Forelimb muscle (tissue), 1 donor: ENCODE results near the gene KLC3. TPM values are rescaled to one million over a fixed set of nuclear protein-coding genes. Genes with fewer than 3 reads are reported as not detected.
"Not testable (repeated sequence)": the region's sequence is repeated elsewhere in the genome, so short reads cannot be mapped to it uniquely, and the experiment has no call there.

ENCODE experiments used
- DNase-seq: peaks from one replicate; pipeline ENCODE4 v3.0.0-alpha.2; 2013; ENCODE audit warnings: low read depth
- polyA plus RNA-seq: library from polyadenylated mRNA; unstranded; fragments of 120-200 nt; gene quantifications from one replicate; pipeline ENCODE4 v1.2.1, GENCODE V29; 2013; ENCODE audit not compliant: insufficient read length

The KLC3 gene
- polyA plus RNA-seq, 1 donor = 0.20 TPM

DNA sequence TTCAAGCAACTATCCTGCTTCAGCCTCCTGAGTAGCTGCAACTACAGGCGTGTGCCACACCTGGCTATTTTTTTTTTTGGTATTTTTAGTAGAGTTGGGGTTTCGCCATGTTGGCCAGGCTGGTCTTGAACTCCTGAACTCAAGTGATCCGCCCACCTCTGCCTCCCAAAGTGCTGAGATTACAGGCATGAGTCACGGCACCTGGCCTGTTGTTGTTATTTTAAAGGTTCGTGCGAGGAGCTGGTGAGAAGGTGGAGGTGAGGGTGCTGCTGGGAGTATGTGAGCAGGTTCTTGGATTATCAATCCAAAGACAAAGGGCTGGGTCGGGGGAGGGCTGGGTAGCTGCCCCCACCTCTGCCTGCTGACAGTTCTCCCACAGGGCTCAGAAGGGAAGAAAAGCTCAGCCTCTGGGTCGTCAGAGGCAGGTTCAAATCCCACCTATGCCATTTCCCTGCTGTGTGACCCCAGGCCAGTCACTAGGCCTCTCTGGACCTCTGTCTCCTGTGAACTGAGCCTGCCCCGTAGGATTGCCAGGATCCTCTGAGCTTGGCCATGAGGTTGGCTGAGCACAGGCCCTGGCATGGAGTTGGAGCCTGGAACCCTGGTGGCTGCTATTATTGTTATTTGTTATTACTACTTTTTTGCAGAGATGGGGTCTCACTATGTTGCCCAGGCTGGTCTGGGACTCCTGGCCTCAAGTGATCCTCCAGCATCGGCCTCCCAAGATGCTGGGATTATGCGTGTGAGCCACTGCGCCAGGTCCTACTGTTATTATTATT, 19.4 kb upstream of the KLC3 start:
- no peak for DNase-seq

DNA sequence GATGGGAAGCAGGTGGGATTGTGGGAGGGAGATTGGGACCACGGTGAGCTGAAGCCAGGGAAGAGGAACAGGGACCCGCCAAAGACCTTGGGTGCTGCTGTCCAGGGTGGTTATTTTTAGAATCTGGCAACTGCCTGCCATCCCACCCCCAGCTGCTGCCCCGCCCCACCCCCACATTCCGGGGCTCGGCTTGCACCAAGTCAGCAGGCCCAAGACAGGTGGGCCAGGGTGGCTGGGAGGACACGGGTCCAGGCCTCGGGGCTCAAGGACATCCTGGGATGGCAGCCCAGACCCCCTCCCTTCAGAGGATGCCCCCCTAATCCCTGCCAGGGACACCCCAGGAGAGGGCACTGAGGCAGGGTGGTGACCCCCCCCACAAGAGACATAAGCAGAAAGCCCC, 18.7 kb upstream of the KLC3 start:
- DNase-seq = no peak

DNA sequence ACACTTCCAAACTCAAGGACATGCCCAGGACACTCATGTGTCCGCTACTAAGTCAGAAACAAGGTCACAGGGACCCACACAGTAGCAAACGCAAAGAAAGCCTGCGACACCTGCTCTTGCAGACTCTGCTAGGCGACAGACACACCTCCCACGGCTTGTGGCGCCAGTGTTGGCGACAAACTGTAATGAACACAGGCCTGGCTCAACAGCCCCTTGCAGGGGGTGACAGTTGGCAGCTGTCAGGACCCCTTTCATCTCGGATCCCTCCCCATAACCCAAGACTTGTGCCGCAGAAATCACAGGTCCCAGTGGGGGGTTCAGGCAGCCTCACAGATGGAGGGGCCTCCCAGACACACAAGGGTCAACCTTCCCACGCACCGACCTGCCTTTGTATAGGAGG, 18.2 kb upstream of the KLC3 start:
- no peak for DNase-seq

DNA sequence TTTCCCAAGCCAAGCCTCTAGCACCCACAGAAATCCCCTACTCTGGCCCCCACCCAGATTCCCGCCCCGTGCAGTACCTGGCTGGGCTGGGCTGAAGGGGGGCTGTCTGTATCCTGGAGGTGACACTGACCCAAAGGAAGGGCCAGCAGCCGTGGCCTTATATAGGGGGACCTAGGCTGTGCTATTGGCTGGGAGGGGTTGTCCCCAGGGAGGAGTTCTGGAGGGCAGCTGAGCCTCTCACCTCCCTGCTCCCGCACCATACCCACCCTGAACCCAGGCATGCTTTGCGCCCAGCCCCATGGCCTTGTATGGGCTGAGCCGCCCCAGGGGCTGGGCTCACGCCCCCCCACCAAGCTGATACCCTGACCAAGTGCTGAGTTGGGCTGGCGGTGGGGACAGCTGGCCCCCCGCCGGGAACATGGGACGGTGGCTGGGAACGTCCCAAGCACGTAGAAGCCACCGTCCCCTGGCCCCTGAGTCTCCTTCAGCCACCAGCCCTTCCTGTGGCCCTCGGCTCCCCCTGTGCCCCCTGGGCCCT, 17.7 kb upstream of the KLC3 start, which contains the start of gene CKM:
Gene CKM (minus strand): TSS at position 132 of the 538 bp plus-strand sequence. CDS start 3,162 bp downstream, outside the sequence.
- no peak for DNase-seq

DNA sequence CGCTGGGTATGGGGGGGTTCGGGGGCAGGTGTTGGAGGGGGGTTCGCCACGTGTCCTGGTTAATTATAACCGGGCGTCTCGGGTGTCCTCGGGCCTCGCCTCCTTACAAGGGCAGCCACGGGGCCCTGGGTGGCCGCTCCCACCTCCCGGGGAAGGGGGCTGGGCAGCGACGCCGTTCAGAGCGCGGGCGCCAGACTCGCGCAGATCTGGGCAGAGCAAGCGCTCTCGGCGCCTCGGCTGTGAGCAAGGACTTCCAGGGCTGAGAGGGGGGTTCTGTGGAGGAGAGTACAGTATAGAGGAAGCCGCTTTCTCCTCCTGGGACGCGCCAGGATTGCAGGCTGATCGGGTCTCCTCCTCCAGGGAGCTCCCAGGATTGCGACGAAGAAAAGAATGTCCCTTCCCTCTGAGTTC, 16.9 kb upstream of the KLC3 start:
- no peak for DNase-seq

DNA sequence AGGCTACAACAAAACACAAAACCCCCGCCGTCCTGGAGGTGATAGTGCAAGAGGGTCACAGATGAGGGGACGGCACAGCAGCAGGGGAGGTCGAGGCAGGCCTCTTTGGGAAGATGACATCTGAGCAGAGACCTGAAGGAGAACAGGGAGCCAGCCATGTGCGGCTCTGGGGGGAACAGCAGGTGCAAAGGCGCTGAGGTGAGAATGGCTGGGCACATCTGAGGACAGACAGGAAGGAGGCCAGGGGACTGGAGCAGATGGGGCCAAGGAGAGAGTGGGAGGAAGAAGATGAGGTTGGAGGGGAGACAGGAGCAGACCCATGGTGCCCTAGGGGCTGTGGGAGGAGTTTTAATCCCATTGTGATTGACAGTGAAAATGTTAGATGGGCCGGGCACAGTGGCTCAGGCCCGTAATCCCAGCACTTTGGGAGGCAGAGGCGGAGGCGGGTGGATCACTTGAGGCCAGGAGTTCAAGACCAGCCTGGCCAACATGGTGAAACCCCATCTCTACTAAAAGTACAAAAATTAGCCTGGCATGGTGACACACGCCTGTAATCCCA, 16.1 kb upstream of the KLC3 start:
- DNase-seq = no peak

DNA sequence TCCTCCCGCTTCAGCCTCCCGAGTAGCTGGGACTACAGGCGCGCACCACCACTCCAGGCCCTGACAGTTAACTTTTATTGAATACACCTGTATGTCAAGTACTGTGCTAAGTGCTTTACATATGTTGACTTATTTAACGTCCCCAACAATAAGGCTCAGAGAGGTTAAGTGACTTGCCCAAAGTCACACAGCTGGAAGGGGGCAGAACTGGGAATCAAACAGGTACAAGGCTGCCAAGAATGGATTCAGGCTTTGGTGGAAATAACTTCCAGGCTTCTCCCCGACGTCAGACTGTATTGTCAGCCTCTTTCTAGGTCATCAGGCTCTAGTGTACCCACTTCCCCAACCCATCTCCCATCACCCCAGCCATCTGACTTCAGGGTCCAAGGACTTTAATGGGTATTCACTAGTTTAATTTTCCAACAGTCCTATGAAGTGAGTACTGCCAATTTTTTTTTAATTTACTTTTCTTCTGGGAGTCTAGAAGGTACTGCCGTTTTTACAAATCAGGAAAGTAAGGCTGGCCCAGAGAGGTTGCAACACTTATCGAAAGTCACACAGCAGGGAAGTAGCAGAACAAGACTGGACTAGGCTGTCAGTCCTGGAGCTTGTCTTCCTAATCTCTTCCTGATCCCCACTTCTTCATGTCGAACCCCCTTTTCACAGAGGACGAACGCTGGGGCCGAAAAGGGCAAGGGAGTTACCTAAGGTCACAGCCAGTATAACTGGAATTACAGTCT, 13.0 kb upstream of the KLC3 start:
- no peak for DNase-seq

DNA sequence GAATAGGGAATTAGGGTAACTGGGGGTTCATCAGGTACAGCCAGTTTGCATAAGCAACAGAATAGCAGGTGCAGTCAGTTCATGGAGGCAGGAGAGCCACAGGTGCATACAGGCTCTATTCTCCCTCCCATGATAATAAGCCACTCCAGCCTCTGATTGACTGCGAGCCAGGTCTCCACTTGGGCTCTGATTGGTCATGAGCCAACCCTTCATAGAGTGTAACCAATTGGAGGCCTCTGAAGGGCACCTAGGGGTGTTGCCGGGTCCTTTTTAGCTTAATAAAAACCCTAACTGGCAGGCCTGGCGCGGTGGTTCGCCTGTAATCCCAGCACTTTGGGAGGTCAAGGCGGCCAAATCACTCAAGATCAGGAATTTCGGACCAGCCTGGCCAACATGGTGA, 9.1 kb upstream of the KLC3 start:
- no peak for DNase-seq

DNA sequence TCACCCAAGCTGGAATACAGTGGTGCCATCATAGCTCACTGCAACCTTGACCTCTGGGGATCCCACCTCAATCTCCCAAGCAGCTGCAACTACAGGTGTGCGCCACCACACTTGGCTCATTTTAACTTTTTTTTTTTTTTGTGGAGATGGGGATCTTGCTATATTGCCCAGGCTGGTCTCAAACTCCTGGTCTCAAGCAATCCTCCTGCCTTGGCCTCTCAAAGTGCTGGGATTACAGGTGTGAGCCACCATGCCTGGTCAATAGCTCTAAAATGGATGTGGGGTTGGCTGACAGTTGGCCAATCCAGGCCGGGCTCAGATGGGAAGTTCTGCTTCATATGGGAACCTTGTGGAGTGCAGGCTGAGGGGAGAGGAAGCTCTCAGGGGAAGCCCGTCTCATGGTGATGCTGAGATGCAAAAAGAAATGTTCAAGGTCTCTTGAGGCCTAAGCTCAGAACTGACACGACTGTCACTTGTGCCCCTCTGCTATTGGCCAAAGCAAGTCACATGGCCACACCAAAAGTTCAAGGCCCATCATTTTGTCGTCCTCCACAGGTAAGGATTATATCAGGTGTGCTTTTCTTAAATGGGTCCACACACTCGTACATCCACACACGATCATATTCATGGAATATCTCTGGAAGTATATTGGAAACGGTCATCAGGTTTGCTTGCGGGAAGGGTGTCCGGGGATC, 6.8 kb upstream of the KLC3 start:
- DNase-seq = no peak

DNA sequence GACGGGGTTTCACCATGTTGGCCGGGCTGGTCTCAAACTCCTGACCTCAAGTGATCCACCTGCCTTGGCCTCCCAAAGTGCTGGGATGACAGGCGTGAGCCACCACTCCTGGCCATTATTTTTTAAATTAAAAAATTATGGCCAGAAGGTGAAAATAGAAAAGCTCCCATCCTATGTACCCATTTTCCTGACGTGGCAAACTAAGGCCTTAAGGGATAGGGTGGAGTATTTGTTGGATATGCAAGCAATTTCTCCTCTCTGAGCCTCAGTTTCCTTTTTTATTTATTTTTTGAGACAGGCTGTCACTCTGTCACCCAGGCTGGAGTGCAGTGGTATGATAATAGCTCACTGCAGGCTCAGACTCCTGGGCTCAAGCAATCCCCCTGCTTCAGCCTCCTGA, 5.7 kb upstream of the KLC3 start:
- DNase-seq = not testable (repeated sequence)

DNA sequence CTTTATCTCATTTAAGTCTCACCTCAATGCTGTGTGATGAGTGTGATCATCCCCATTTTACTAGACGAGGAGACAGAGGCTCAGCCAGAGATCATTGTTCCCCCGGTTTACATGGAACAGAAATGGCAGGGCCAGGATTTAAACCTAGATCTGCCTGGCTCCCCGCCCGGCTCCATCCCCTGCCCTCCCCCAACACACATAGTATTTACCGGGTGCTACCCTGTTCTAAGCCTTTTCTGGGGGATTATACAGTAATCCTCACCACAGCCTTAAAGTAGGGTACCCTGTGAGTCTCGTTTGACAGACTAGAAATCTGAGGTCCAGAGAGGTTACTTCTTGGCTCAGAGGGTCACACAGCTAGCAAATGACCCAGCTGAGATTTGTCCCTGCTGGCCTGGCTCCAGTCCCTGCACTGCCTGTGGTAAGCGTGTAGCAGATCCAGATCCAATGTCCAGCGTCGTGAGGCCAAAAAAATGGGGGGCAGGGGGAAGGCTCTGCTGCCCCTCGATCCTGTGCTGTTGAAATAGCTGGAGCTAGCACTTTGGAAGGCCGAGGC, 3.8 kb upstream of the KLC3 start:
- DNase-seq = no peak

DNA sequence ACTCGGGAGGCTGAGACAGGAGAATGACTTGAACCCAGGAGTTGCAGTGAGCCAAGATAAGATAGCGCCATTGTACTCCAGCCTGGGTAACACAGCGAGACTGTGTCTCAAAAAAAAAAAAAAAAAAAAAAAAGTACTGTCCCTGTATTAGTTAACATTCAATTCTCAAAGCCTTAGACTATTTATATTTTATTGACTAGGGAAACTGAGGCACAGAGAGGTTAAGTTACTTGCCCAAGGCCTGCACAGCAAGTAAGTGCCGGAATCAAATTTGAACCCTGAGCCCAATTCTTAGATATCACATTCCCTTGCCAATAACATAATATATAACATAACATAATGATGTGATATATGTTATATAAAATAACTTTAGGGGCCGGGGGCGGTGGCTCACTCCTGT, 921 bp upstream of the KLC3 start:
- no peak for DNase-seq

DNA sequence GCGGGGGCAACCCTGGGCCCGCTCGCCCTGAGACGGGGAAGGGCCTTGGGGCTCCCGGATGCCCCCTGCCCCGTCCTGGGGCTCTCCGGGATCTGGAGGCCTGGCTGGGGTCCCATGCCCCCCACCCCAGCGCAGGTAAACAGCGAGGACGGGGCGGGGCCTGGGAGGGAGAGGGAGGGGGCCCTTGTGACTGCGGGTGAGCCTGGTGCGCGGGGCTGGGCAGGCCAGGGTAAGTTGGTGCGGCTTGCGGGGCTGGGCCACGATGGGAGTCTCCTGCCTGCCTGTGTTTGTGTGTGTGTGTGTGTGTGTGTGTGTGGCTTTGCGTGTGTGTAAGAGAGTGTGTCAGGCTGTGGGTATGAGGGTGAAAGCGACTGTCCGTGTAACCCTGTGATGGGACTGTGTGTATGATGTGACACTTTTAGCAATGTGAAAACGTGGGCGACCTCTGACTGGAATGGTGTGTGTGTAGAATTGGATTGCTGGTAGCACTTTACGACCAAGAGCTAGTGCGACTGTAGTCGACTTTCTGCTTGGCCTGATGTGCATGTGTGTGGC, 426 bp downstream of the KLC3 start:
- DNase-seq = no peak

DNA sequence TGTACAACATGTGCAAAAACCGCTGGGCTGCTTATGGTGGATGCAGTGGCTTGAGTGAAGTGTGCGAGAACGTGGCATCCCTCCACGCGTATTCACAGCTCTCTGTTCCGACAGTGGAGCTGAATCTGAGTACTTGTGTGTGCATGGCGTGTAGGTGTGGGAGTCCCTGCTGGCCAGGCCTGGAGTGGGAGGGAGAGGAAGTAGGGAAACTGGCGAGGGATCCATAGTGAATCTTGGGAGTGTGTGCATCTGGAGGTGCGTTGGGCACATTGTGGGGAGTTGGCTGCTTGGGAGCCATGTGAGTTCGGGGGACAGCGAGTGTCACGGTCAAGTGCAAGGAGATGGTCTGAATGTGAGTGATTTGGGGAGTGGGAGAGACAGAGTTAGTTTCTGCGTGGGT, 2.4 kb downstream of the KLC3 start:
- no peak for DNase-seq

DNA sequence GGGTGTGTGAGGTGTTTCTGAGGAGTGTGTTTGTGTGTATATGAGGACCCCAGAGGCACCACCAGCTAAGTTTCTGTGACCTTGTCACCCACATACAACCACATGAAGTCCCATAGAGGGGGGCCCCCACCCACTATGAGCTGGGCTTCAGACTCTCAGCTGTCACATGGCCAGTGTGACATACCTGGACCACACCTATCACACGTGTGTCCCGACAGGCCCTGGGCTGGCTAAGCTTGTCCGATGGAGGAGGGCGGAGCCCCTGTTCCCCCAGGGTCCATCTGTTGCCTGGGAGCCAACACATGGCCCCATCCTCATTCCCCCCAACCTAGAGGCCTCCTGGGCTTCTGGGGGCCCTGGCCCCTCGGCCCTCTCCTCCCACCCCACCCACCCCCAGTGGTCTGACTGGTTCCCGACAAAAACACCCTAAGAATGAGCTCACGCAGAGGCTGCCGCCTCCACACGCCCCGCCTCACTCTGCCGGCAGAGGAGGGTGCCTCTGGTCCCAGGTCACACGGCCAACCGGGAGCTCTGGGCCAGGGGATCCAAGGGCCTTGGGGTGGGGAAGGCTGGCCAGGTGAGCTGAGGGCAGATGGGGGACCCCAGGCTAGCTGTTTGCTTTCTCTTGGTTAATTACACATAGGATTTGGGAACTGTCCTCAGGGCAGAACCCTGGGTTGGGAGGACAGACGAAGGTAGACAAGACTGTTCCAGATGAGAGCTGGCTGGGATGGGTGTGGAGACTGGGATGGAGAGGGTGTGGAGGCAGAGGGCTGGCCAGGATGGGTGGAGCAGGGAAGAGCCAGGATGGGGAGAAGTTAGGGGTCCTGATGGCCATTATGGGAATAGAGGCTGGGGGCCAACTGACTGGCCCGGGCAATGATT, 4.3 kb downstream of the KLC3 start:
- no peak for DNase-seq

DNA sequence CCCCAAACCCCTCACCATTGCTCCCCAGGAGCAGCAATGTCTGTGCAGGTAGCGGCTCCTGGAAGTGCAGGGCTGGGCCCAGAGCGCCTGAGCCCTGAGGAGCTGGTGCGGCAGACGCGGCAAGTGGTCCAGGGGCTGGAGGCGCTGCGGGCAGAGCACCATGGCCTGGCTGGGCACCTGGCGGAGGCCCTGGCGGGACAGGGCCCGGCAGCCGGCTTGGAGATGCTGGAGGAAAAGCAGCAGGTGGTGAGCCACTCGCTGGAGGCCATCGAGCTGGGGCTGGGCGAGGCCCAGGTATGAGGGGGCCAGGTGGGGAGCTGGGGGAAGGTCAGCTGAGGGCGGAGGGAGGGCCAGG, 4.9 kb downstream of the KLC3 start:
- no peak for DNase-seq

DNA sequence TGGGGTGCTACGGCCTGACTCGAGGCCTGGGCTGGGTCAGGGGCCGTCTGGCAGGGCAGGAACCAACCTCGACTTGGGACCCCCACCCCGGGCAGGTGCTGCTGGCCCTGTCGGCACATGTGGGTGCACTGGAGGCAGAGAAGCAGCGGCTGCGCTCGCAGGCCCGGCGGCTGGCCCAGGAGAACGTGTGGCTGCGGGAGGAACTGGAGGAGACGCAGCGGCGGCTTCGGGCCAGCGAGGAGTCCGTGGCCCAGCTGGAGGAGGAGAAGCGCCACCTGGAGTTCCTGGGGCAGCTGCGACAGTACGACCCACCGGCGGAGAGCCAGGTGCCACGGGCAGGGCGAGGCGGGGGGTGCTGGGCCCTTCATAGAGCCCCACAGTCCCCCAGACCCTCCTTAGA, 5.9 kb downstream of the KLC3 start:
- DNase-seq = no peak

DNA sequence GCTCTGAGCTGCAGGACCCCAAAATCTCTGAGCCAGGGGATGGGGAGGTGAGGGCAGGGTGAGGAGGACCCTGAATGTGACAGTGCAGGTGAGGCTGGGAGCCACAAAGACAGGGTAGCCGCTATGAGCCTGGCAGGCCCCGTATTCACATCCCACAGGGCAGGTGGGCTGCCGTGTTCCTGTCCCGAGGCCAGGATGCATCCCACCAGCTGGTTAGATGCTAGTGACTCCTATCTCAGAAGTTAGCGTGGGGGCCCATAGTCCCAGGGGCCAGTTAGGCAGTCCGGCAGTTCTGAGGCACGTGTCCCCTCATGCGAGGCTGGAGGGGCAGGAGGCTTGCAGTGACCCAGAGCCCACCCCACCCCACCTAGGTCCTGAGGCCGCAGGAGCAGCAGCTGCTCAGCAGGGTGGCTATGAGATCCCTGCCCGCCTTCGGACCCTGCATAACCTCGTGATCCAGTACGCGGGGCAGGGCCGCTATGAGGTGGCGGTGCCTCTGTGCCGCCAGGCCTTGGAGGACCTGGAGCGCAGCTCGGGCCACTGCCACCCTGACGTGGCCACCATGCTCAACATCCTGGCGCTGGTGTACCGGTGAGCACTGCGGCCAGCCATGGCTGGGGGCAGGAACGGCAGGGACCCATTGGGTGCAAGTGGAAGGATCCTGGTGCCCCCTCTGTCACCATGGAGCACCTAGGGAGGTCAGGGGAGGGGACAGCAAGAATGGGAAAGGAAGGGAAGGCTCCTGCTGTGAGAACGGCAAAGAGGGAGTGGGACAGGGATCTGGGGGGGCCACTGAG, 7.2 kb downstream of the KLC3 start:
- no peak for DNase-seq

DNA sequence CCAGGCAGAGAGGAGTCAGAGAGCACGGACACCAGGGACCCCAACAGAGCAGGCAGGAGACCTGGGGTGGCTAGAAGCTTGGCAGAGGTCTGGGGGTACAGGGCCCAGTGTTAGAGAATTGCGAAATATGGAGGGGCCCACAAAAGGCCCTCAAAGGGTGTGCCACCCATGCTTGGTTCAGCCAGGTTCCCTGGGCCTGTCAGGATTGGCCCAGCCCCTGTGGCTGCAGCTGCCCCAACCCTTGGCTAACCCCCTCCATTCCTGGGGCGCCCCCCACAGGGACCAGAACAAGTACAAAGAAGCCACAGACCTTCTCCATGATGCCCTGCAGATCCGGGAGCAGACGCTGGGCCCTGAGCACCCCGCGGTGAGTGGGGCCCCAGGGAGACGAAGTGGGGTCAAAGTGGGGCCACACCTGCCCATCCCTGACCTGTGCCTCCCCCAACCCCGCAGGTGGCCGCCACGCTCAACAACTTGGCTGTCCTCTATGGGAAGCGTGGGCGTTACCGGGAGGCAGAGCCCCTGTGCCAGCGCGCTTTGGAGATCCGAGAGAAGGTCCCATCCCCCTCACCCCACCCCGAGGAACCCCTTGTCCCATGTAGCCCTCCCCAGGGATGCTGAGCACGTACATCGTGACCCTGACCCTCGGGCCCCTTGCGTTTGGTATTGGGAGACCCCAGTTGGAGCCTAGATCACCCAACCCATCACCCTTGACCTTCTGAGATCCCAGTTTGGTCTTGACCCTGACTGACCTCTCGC, 8.0 kb downstream of the KLC3 start:
- DNase-seq = no peak
